Small intestine (tissue), 7 donors: ENCODE results near the gene FTSJ3. TPM values are rescaled to one million over a fixed set of nuclear protein-coding genes. Genes with fewer than 3 reads are reported as not detected.
"Not testable (repeated sequence)": the region's sequence is repeated elsewhere in the genome, so short reads cannot be mapped to it uniquely, and the experiment has no call there.

Source experiments
- DNase-seq, 2 donors: peaks; one replicate each; pipeline versions ENCODE4 v3.0.0 to v3.0.0-alpha.2; 2013
- FAIRE-seq: peaks from 2 replicates; lab custom pipeline; 2012; peaks lifted over from hg19 to GRCh38; lab: Jason Lieb, UNC
- H3K27ac ChIP-seq, 3 donors: one replicate each; pipeline ENCODE4 v1.5.1; 2013; ENCODE audit warnings: low read length in 2 of 3, mild to moderate bottlenecking in 2 of 3, control low read depth in 1 of 3, inconsistent platforms in 1 of 3, low read depth in 1 of 3, moderate library complexity in 1 of 3
- H3K27me3 ChIP-seq, 3 donors: one replicate each; pipeline ENCODE4 v1.6.1; 2013; ENCODE audit warnings: low read length in 3 of 3, inconsistent platforms in 1 of 3; ENCODE audit not compliant: control insufficient read depth in 3 of 3, insufficient read depth in 3 of 3
- H3K36me3 ChIP-seq, 3 donors: one replicate each; pipeline ENCODE4 v1.6.1; 2013; ENCODE audit warnings: low read length in 3 of 3, inconsistent platforms in 1 of 3, low read depth in 1 of 3, mild to moderate bottlenecking in 1 of 3, moderate library complexity in 1 of 3; ENCODE audit not compliant: control insufficient read depth in 3 of 3, insufficient read depth in 2 of 3
- H3K4me1 ChIP-seq, 3 donors: one replicate each; pipeline ENCODE4 v1.6.1; 2013; ENCODE audit warnings: low read length in 2 of 3, inconsistent platforms in 1 of 3, low read depth in 1 of 3, mild to moderate bottlenecking in 1 of 3, moderate library complexity in 1 of 3; ENCODE audit not compliant: control insufficient read depth in 3 of 3, insufficient read depth in 2 of 3
- H3K4me3 ChIP-seq, 3 donors: one replicate each; pipeline ENCODE4 v1.5.1; 2013; ENCODE audit warnings: low read length in 3 of 3, control low read depth in 1 of 3, inconsistent platforms in 1 of 3, low read depth in 1 of 3, mild to moderate bottlenecking in 1 of 3, moderate library complexity in 1 of 3
- H3K9me3 ChIP-seq, 2 donors: one replicate each; pipeline ENCODE4 v1.6.1; 2013; ENCODE audit warnings: low read depth in 1 of 2, low read length in 1 of 2; ENCODE audit not compliant: control insufficient read depth in 2 of 2, insufficient read depth in 1 of 2
- WGBS, 3 donors: extraction: QIAGEN DNeasy Blood & Tissue Kit; methylation state at CpG; one replicate each; pipeline ENCODE4 v1.1.7; 2013; 5-methylcytosine and 5-hydroxymethylcytosine counted together
- polyA plus RNA-seq, 4 donors: library from polyadenylated mRNA; stranded (reverse) in 3 of 4; unstranded in 1 of 4; fragments of 200-250 nt in 3 of 4; fragments of 120-200 nt in 1 of 4; gene quantifications; one replicate each; pipeline versions ENCODE4 v1.2.1 to v1.2.3, GENCODE V29; 2013
- donor health status: healthy with polysubstance abuse.
- donor health status: control.
- donor health status: control.
- donor health status: Bipolar disorder and iron deficiency.
- donor health status: healthy.

Gene FTSJ3
- polyA plus RNA-seq, 4 donors, result 13.9 to 45.5 (median 19.7) TPM

GRCh38 chr17:63848834-63849689 is 21.6 kb upstream of the FTSJ3 start:
- FAIRE-seq (no peak), DNase-seq (peak; percentile 93 to 95)
- H3K27me3 ChIP-seq, result no peaks in the 10 kb centered on the region
- H3K4me1 ChIP-seq, result peaks cover 0 to 4% (median 0%) of the 10 kb centered on the region in 3 donors
- H3K27ac ChIP-seq, result peak overlapping the region in 1 of 3 donors; percentile 64
- WGBS, 3 donors, result 17 to 24% (median 18%) methylated on average over 82 of the region's 82 CpGs
- peaks cover 0 to 11% of the 10 kb centered on the region in 2 donors for H3K9me3 ChIP-seq
- peak overlapping the region in 1 of 3 donors; percentile 35 for H3K4me3 ChIP-seq
- H3K36me3 ChIP-seq, result no peaks in the 10 kb centered on the region

- Histone ChIP-seq H3K27me3 (no peaks in the 10 kb centered on the region), H3K4me1 (peaks cover 0 to 10% (median 0%) of the 10 kb centered on the region in 3 donors), H3K4me3 (no peak overlapping the region), H3K27ac (no peak overlapping the region), H3K36me3 (no peaks in the 10 kb centered on the region), H3K9me3 (peaks cover 0 to 11% of the 10 kb centered on the region in 2 donors)
- FAIRE-seq (no peak), DNase-seq (no peak)
- WGBS, 3 donors, result 81 to 98% (median 87%) methylated on average over 3 of the region's 3 CpGs
Measured at GRCh38 chr17:63847525-63848249, 20.2 kb upstream of the FTSJ3 start.

GRCh38 chr17:63845509-63845908 is 18.0 kb upstream of the FTSJ3 start:
- Histone ChIP-seq H3K27ac (no peak overlapping the region), H3K4me3 (no peak overlapping the region), H3K4me1 (peaks cover 4 to 20% (median 6%) of the 10 kb centered on the region in 3 donors), H3K27me3 (no peaks in the 10 kb centered on the region), H3K9me3 (peaks cover 0 to 11% of the 10 kb centered on the region in 2 donors), H3K36me3 (peaks cover 0 to 7% (median 0%) of the 10 kb centered on the region in 3 donors)
- DNase-seq (no peak), FAIRE-seq (no peak)
- 38 to 93% (median 77%) methylated on average over 1 of the region's 1 CpG for WGBS, 3 donors

- no peak for FAIRE-seq
- H3K27ac ChIP-seq, result peak overlapping the region; percentile 30 to 93 (median 86)
- peaks cover 0 to 7% (median 0%) of the 10 kb centered on the region in 3 donors for H3K36me3 ChIP-seq
- peaks cover 0 to 8% of the 10 kb centered on the region in 2 donors for H3K9me3 ChIP-seq
- H3K27me3 ChIP-seq, result no peaks in the 10 kb centered on the region
- peaks cover 9 to 31% (median 12%) of the 10 kb centered on the region in 3 donors for H3K4me1 ChIP-seq
- 67 to 76% (median 75%) methylated on average over 9 of the region's 9 CpGs for WGBS, 3 donors
- no peak for DNase-seq
- H3K4me3 ChIP-seq, result peak overlapping the region in 1 of 3 donors; percentile 59
Measured at GRCh38 chr17:63843910-63844677, 16.6 kb upstream of the FTSJ3 start.

GRCh38 chr17:63843387-63843888 is 16.0 kb upstream of the FTSJ3 start:
- peaks cover 9 to 27% (median 17%) of the 10 kb centered on the region in 3 donors for H3K4me1 ChIP-seq
- not testable (repeated sequence) for H3K27me3 ChIP-seq, FAIRE-seq, H3K36me3 ChIP-seq, H3K9me3 ChIP-seq
- peak overlapping the region in 2 of 3 donors; percentile 59 to 98 for H3K4me3 ChIP-seq
- 2 to 4% (median 3%) methylated on average over 19 of the region's 19 CpGs for WGBS, 3 donors
- peak overlapping the region; percentile 76 to 93 (median 86) for H3K27ac ChIP-seq
- peak in 1 of 2 donors; percentile 42 for DNase-seq

- peak within 1 kb of the TSS; percentile 86 to 96 (median 93) for H3K27ac ChIP-seq
- DNase-seq, result peak; percentile 99
- H3K4me3 ChIP-seq, result peak within 1 kb of the TSS; percentile 74 to 99 (median 98)
- FAIRE-seq, result no peak
- no peaks in the 10 kb centered on the region for H3K9me3 ChIP-seq
- 0% methylated on average over 61 to 92 of the region's 92 CpGs for WGBS, 3 donors
- H3K27me3 ChIP-seq, result no peaks in the 10 kb centered on the region
- peaks cover 0 to 13% (median 0%) of the 10 kb centered on the region in 3 donors for H3K36me3 ChIP-seq
- H3K4me1 ChIP-seq, result peaks cover 9 to 27% (median 17%) of the 10 kb centered on the region in 3 donors
Measured at GRCh38 chr17:63842540-63843386, 15.3 kb upstream of the FTSJ3 start, which contains the start of gene SMARCD2. SMARCD2 (minus strand) TSS chr17:63842685; CDS start chr17:63842674, 11 bp downstream.

DNA sequence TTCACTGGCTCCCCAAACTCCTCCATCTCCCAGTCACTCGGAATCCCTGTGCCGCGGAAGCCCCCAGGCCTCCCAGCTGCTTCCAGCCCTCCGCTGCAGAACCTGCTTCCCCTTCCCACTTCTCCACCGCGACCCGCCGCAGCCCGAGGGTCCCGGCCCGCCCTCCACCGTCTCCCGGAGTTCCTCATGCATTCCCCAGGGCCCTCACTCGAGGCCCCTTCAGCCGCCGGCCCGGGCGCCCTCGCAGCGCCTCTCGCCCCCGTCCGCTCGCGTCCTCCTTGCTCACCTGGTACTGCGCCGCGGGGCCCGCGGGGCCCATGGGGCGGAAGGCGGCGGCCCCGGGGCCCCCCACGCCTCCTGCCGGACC is 14.7 kb upstream of the FTSJ3 start:
- no peaks in the 10 kb centered on the region for H3K27me3 ChIP-seq
- H3K36me3 ChIP-seq, result peaks cover 0 to 19% (median 0%) of the 10 kb centered on the region in 3 donors
- peak overlapping the region; percentile 79 to 96 (median 93) for H3K27ac ChIP-seq
- 0 to 1% (median 0%) methylated on average over 30 to 36 of the region's 36 CpGs for WGBS, 3 donors
- no peaks in the 10 kb centered on the region for H3K9me3 ChIP-seq
- DNase-seq, result no peak
- H3K4me1 ChIP-seq, result peaks cover 9 to 27% (median 17%) of the 10 kb centered on the region in 3 donors
- FAIRE-seq, result no peak
- H3K4me3 ChIP-seq, result peak overlapping the region; percentile 74 to 99 (median 98)
